ENCODE results near the gene TUBB2A. TPM values are rescaled to one million over a fixed set of nuclear protein-coding genes. Genes with fewer than 3 reads are reported as not detected.
"Not testable (repeated sequence)": the region's sequence is repeated elsewhere in the genome, so short reads cannot be mapped to it uniquely, and the experiment has no call there.

Gene TUBB2A
- total and polyA plus RNA-seq, 10 of the 15 experiments (the other 5 are each of a cell fraction or from before 2014, with no cell fraction given): 2.2 to 49.5 (median 31.3) TPM

DNA sequence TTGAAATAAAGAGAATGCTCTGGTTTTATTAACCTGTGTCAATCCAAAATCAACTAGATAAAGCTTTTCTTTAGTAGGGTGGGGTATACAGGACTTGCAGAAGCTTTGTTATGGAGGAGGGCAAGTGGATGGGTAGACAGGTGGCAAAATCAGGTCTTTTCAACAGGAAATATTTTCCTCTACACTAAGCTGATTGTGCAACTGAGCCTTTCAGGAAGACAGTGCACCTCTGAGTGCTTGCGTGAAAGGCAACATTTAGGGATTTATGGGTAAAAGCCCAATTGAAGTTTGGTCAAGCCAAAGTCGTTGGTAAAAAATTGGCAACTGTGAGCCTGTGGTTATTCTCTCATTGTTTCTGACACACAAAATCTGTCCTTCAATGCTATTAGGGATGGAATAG is 23.8 kb upstream of the TUBB2A start:
- WGBS (ENCODE audit: insufficient coverage, insufficient replicate concordance, low lambda C conversion rate, missing lambda C conversion rate): 48% methylated on average over 2 of the region's 2 CpGs
- H3K4me3 ChIP-seq: no peak overlapping the region
- in situ Hi-C loops (cut with MboI): no loop called here
- H3K36me3 ChIP-seq (ENCODE audit: control insufficient read depth in 2 of 2, insufficient read depth in 2 of 2, low read length in 1 of 2): no peaks in the 10 kb centered on the region
- DNase-seq (ENCODE audit: low read depth, low spot score) (no peak), FAIRE-seq (no peak), ATAC-seq (no peak)
- ChIA-PET SMC1A (ENCODE audit: uncharacterized antibody, unreplicated experiment) (no interaction called here), CTCF (no interaction called here), RAD21 (ENCODE audit: unreplicated experiment) (no interaction called here), POLR2A (no interaction called here)
- intact Hi-C loops (cut with micrococcal nuclease; ENCODE audit: unreplicated experiment): no loop called here
- no peaks in the 10 kb centered on the region for H3K9me3 ChIP-seq (replicated peaks; ENCODE audit: control insufficient read depth, insufficient read depth, low read length)
- no peaks in the 10 kb centered on the region for H3K79me2 ChIP-seq (ENCODE audit: control insufficient read depth, insufficient read depth, low read length)
- H3K4me1 ChIP-seq (ENCODE audit: control insufficient read depth, insufficient read depth, low read length): no peaks in the 10 kb centered on the region
- no peak overlapping the region for H3K4me2 ChIP-seq (ENCODE audit: control insufficient read depth, insufficient read depth)
- no peak overlapping the region for H3K27ac ChIP-seq (ENCODE audit: control insufficient read depth, insufficient read depth)
- H4K20me1 ChIP-seq (ENCODE audit: control insufficient read depth, insufficient read depth): no peaks in the 10 kb centered on the region
- TF ChIP-seq RAD51 (IDR thresholded peaks at IDR 0.05): no peak
- no peak for TF ChIP-seq MTA2 (IDR thresholded peaks at IDR 0.05; ENCODE audit: low read depth)
- no peak for TF ChIP-seq ZBED1 (IDR thresholded peaks at IDR 0.05; ENCODE audit: borderline replicate concordance)
- no peak for TF ChIP-seq SREBF1 (IDR thresholded peaks at IDR 0.05; ENCODE audit: low read length)
- no peak for TF ChIP-seq EZH2 (IDR thresholded peaks at IDR 0.05; ENCODE audit: borderline replicate concordance, control insufficient read depth, low read depth, low read length)
- TF ChIP-seq ASH2L (IDR thresholded peaks at IDR 0.05; ENCODE audit: borderline replicate concordance, low read depth): no peak
- no peak for TF ChIP-seq CBFB (IDR thresholded peaks at IDR 0.05; ENCODE audit: low read depth)
- TF ChIP-seq, protein P1, sequence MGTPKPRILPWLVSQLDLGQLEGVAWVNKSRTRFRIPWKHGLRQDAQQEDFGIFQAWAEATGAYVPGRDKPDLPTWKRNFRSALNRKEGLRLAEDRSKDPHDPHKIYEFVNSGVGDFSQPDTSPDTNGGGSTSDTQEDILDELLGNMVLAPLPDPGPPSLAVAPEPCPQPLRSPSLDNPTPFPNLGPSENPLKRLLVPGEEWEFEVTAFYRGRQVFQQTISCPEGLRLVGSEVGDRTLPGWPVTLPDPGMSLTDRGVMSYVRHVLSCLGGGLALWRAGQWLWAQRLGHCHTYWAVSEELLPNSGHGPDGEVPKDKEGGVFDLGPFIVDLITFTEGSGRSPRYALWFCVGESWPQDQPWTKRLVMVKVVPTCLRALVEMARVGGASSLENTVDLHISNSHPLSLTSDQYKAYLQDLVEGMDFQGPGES (IDR thresholded peaks at IDR 0.05): no peak
- no peak overlapping the region for H3K9ac ChIP-seq (ENCODE audit: control insufficient read depth, insufficient read depth, low read length)
- no peaks in the 10 kb centered on the region for H3K27me3 ChIP-seq (replicated peaks in 1 of 2; ENCODE audit: control insufficient read depth in 2 of 2, insufficient read depth in 2 of 2, low read length in 1 of 2)
- no TSS peak for BruUV-seq (replicated peaks)
- no peak overlapping the region for H2AFZ ChIP-seq (ENCODE audit: control insufficient read depth, low read depth, low read length)

DNA sequence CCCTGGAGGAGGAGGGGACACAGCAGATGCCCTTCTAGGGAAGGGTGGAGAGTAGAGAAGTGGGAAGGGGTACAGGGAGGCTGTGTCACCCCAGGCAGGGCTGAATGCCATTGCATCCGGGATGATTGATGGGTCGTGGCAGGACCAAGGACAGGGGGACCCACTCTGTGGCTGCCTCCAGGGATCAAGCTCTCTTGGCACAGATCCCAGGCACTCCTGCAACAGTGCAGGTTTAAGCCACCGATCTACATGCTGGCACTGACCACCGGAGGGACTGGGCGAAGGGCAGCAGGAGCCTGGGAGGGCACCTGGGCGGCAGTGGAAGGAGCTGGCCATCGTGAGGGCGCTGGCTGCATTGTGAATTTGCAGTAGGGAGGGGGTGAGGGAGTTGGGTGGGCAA is 22.6 kb upstream of the TUBB2A start:
- CTCF ChIA-PET; H3K27ac ChIP-seq (ENCODE audit: control insufficient read depth, insufficient read depth); POLR2A ChIA-PET; FAIRE-seq; H3K9ac ChIP-seq (ENCODE audit: control insufficient read depth, insufficient read depth, low read length); H2AFZ ChIP-seq (ENCODE audit: control insufficient read depth, low read depth, low read length); RAD21 ChIA-PET (ENCODE audit: unreplicated experiment); H3K36me3 ChIP-seq (ENCODE audit: control insufficient read depth in 2 of 2, insufficient read depth in 2 of 2, low read length in 1 of 2); ATAC-seq; H3K4me1 ChIP-seq (ENCODE audit: control insufficient read depth, insufficient read depth, low read length); in situ Hi-C loops (cut with MboI); DNase-seq (ENCODE audit: low read depth, low spot score); H3K79me2 ChIP-seq (ENCODE audit: control insufficient read depth, insufficient read depth, low read length); H3K27me3 ChIP-seq (replicated peaks in 1 of 2; ENCODE audit: control insufficient read depth in 2 of 2, insufficient read depth in 2 of 2, low read length in 1 of 2); H4K20me1 ChIP-seq (ENCODE audit: control insufficient read depth, insufficient read depth); H3K4me3 ChIP-seq; BruUV-seq (replicated peaks); H3K9me3 ChIP-seq (replicated peaks; ENCODE audit: control insufficient read depth, insufficient read depth, low read length); SMC1A ChIA-PET (ENCODE audit: uncharacterized antibody, unreplicated experiment); H3K4me2 ChIP-seq (ENCODE audit: control insufficient read depth, insufficient read depth): not testable (repeated sequence)
- intact Hi-C loops (cut with micrococcal nuclease; ENCODE audit: unreplicated experiment): loop anchor here (1.0 kb wide), 1 partner anchor 24 kb away; no protein-coding TSS in a partner anchor
- 60% methylated on average over 5 of the region's 8 CpGs for WGBS (ENCODE audit: insufficient coverage, insufficient replicate concordance, low lambda C conversion rate, missing lambda C conversion rate)

DNA sequence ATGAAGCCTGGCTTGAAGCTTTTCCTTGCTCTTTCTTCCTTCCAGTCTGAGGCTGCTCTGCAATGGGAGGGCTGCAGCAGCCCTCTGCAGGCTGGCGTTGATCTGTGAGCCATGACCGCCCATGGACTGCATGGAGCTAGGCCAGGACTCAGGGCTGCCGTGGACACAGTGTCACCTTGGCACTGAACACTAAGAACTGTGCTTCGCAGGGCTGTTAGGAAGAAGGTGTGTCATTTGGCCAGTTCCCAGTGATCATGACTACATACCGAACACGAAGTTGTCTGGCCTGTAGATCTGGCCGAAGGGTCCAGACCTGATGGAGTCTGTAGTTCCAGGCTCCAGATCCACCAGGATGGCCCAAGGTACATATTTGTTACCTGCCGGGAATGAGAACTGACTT is 21.3 kb upstream of the TUBB2A start:
- POLR2A ChIA-PET; H3K9me3 ChIP-seq (replicated peaks; ENCODE audit: control insufficient read depth, insufficient read depth, low read length); in situ Hi-C loops (cut with MboI); H3K4me1 ChIP-seq (ENCODE audit: control insufficient read depth, insufficient read depth, low read length); H3K79me2 ChIP-seq (ENCODE audit: control insufficient read depth, insufficient read depth, low read length); H3K36me3 ChIP-seq (ENCODE audit: control insufficient read depth in 2 of 2, insufficient read depth in 2 of 2, low read length in 1 of 2); H4K20me1 ChIP-seq (ENCODE audit: control insufficient read depth, insufficient read depth); FAIRE-seq; H3K9ac ChIP-seq (ENCODE audit: control insufficient read depth, insufficient read depth, low read length); H3K4me3 ChIP-seq; H3K4me2 ChIP-seq (ENCODE audit: control insufficient read depth, insufficient read depth); RAD21 ChIA-PET (ENCODE audit: unreplicated experiment); CTCF ChIA-PET; H3K27ac ChIP-seq (ENCODE audit: control insufficient read depth, insufficient read depth); BruUV-seq (replicated peaks); H3K27me3 ChIP-seq (replicated peaks in 1 of 2; ENCODE audit: control insufficient read depth in 2 of 2, insufficient read depth in 2 of 2, low read length in 1 of 2); DNase-seq (ENCODE audit: low read depth, low spot score); H2AFZ ChIP-seq (ENCODE audit: control insufficient read depth, low read depth, low read length); SMC1A ChIA-PET (ENCODE audit: uncharacterized antibody, unreplicated experiment); ATAC-seq: not testable (repeated sequence)
- intact Hi-C loops (cut with micrococcal nuclease; ENCODE audit: unreplicated experiment): loop anchor here (1.0 kb wide), 1 partner anchor 22 kb away; no protein-coding TSS in a partner anchor
- WGBS (ENCODE audit: insufficient coverage, insufficient replicate concordance, low lambda C conversion rate, missing lambda C conversion rate): 48% methylated on average over 8 of the region's 8 CpGs

Data from GM12878 (cell line).